ENCODE results near the gene INAFM2. TPM values are rescaled to one million over a fixed set of nuclear protein-coding genes. Genes with fewer than 3 reads are reported as not detected.

INAFM2 gene
- total and polyA plus RNA-seq, 2 donors (not counting 3 experiments of a cell fraction or from before 2014, with no cell fraction given) = 10.4 to 24.1 TPM

DNA sequence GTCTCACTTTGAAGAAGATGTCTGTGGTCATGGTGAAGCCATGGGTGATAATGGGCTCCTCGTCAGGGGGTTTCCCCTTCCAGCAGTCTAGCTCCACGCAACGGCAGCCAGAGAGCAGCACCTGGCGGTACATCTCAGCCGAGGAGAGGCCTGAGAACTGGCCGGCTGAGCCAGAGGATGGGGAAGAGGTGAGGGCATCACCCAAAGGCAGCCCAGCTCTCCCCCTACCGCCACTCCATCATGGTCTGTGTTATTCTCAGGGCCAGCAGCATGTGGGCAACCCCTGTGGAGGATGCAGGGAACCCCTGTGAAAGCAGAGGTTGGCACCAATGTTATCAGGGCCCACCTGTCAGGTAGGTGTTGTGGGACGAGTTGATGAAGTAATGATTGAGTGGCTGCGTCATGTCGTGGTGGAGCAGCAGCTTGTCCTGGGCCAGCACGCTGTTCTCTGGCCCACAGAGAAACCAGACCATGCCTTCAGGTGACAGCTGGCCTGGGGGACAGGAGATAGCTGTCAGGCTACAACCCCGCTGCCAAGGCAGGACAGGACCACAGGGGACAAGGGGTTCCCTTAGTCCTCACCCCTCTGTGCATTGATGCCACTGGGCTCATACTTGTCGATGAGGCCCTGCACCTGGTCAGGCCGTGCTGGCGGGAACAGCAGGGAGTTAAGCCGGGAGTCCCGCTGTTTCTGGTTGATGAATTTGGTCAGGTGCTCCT is 25.1 kb upstream of the INAFM2 start:
- ChIA-PET POLR2A (no interaction called here), CTCF (interaction anchor here (0.9 to 1.5 kb wide), 2 partner anchors 11 to 19 kb away, joined by 3 to 5 read pairs; no protein-coding TSS in a partner anchor)
- intact Hi-C loops (cut with micrococcal nuclease) (no loop called here), dilution Hi-C loops (cut with MboI; ENCODE audit: extremely low pct_ligation_motif_present, low sequenced_read_pairs) (no loop called here)
- no peak overlapping the region for H3K27ac ChIP-seq (ENCODE audit: insufficient read depth, low read depth, low read length)
- FAIRE-seq (no peak), DNase-seq (ENCODE audit: low read depth, low spot score) (no peak)
- H3K4me1 ChIP-seq (ENCODE audit: control insufficient read depth, extremely low read depth, insufficient read depth, low read length) = no peaks in the 10 kb centered on the region
- no peaks in the 10 kb centered on the region for H3K36me3 ChIP-seq (ENCODE audit: control insufficient read depth in 2 of 2, extremely low read depth in 1 of 2, insufficient read depth in 2 of 2, low read length in 2 of 2)
- H3K4me2 ChIP-seq (ENCODE audit: insufficient read depth, low read length) = no peak overlapping the region
- H3K79me2 ChIP-seq (ENCODE audit: control insufficient read depth, insufficient read depth, low read length) = no peaks in the 10 kb centered on the region
- BruUV-seq (replicated peaks) = no TSS peak
- no peak overlapping the region for H3K9ac ChIP-seq (replicated peaks; ENCODE audit: extremely low read depth, insufficient read depth, low read length)
- H3K9me3 ChIP-seq (replicated peaks; ENCODE audit: control insufficient read depth, insufficient read depth, low read length) = no peaks in the 10 kb centered on the region
- no peak overlapping the region for H2AFZ ChIP-seq (ENCODE audit: low read depth, low read length)
- H3K9me1 ChIP-seq (replicated peaks; ENCODE audit: control insufficient read depth, extremely low read depth, insufficient read depth, low read length) = no peaks in the 10 kb centered on the region
- no peak overlapping the region for H3K4me3 ChIP-seq (replicated peaks in 1 of 3; ENCODE audit: insufficient read depth in 1 of 3, low read depth in 1 of 3, low read length in 3 of 3)
- TF ChIP-seq JUN (IDR thresholded peaks at IDR 0.05; ENCODE audit: borderline replicate concordance, insufficient read depth, insufficient read length, low read depth) (no peak), MYC (IDR thresholded peaks at IDR 0.05; ENCODE audit: low read depth, low read length) (no peak), POLR2AphosphoS5 (IDR thresholded peaks at IDR 0.05; ENCODE audit: insufficient read depth, low read depth, low read length) (no peak)
- H4K20me1 ChIP-seq (replicated peaks; ENCODE audit: control insufficient read depth, extremely low read depth, insufficient read depth, low read length) = no peaks in the 10 kb centered on the region
- H3K27me3 ChIP-seq (ENCODE audit: control insufficient read depth in 2 of 2, insufficient read depth in 2 of 2, low read length in 2 of 2) = peaks cover 7 to 11% of the 10 kb centered on the region in 2 experiments

DNA sequence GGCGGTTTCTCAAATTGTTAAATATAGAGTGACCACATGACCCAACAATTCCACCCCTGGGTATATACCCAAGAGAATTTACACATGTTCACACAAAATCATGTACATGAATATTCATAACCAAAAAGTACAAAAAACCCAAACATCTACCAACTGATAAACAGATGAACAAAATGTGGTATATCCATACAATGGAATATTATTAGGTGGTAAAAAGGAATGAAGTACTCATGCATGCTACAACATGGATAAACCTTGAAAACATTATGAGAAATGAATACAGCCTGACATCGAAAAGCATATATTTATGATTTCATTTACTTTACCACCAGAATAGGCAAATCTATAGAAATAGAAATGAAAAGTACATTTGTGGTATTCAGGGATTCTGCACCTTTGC is 23.1 kb upstream of the INAFM2 start:
- H3K4me2 ChIP-seq (ENCODE audit: insufficient read depth, low read length) = no peak overlapping the region
- no peak overlapping the region for H2AFZ ChIP-seq (ENCODE audit: low read depth, low read length)
- H3K27ac ChIP-seq (ENCODE audit: insufficient read depth, low read depth, low read length) = no peak overlapping the region
- intact Hi-C loops (cut with micrococcal nuclease) = no loop called here
- dilution Hi-C loops (cut with MboI; ENCODE audit: extremely low pct_ligation_motif_present, low sequenced_read_pairs) = no loop called here
- H3K9me1 ChIP-seq (replicated peaks; ENCODE audit: control insufficient read depth, extremely low read depth, insufficient read depth, low read length) = no peaks in the 10 kb centered on the region
- H3K9me3 ChIP-seq (replicated peaks; ENCODE audit: control insufficient read depth, insufficient read depth, low read length) = no peaks in the 10 kb centered on the region
- no peaks in the 10 kb centered on the region for H3K36me3 ChIP-seq (ENCODE audit: control insufficient read depth in 2 of 2, extremely low read depth in 1 of 2, insufficient read depth in 2 of 2, low read length in 2 of 2)
- H3K79me2 ChIP-seq (ENCODE audit: control insufficient read depth, insufficient read depth, low read length) = no peaks in the 10 kb centered on the region
- no peak overlapping the region for H3K4me3 ChIP-seq (replicated peaks in 1 of 3; ENCODE audit: insufficient read depth in 1 of 3, low read depth in 1 of 3, low read length in 3 of 3)
- FAIRE-seq = no peak
- TF ChIP-seq JUN (IDR thresholded peaks at IDR 0.05; ENCODE audit: borderline replicate concordance, insufficient read depth, insufficient read length, low read depth) (no peak), CTCF (IDR thresholded peaks at IDR 0.05; ENCODE audit: extremely low read depth in 1 of 2, insufficient read depth in 1 of 2, low read depth in 1 of 2, low read length in 2 of 2) (no peak), MYC (IDR thresholded peaks at IDR 0.05; ENCODE audit: low read depth, low read length) (no peak), EZH2 (IDR thresholded peaks at IDR 0.05; ENCODE audit: borderline replicate concordance, low read depth, low read length, severe bottlenecking) (no peak)
- TF ChIP-seq, protein P1, sequence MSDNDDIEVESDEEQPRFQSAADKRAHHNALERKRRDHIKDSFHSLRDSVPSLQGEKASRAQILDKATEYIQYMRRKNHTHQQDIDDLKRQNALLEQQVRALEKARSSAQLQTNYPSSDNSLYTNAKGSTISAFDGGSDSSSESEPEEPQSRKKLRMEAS (IDR thresholded peaks at IDR 0.05; ENCODE audit: insufficient read depth, insufficient read length) = no peak
- H3K9ac ChIP-seq (replicated peaks; ENCODE audit: extremely low read depth, insufficient read depth, low read length) = no peak overlapping the region
- no peaks in the 10 kb centered on the region for H4K20me1 ChIP-seq (replicated peaks; ENCODE audit: control insufficient read depth, extremely low read depth, insufficient read depth, low read length)
- CTCF ChIA-PET = interaction anchor here (1.1 to 3.9 kb wide), 4 partner anchors 9 to 25 kb away, joined by 3 to 32 read pairs (median 15); no protein-coding TSS in a partner anchor
- no TSS peak for BruUV-seq (replicated peaks)
- H3K27me3 ChIP-seq (ENCODE audit: control insufficient read depth in 2 of 2, insufficient read depth in 2 of 2, low read length in 2 of 2) = peaks cover 9 to 11% of the 10 kb centered on the region in 2 experiments
- H3K4me1 ChIP-seq (ENCODE audit: control insufficient read depth, extremely low read depth, insufficient read depth, low read length) = no peaks in the 10 kb centered on the region
- DNase-seq (ENCODE audit: low read depth, low spot score) = no peak
- POLR2A ChIA-PET = no interaction called here
